Measurements from ENCODE around the gene TCAP. TPM values are rescaled to one million over a fixed set of nuclear protein-coding genes. Genes with fewer than 3 reads are reported as not detected.

TCAP gene
- total RNA-seq, 2 donors from 2014 or later = 0.49 to 1.2 TPM

GRCh38 chr17:39648616-39649366, 16.4 kb upstream of the TCAP start:
- no peak for TF ChIP-seq CTCF (IDR thresholded peaks at IDR 0.05)
- Histone ChIP-seq H3K4me3 (no peak overlapping the region), H3K9ac (ENCODE audit: low read depth in 2 of 2, low read length in 2 of 2) (no peak overlapping the region), H3K4me1 (peaks cover 30% of the 10 kb centered on the region), H3K36me3 (no peaks in the 10 kb centered on the region), H3K27me3 (no peaks in the 10 kb centered on the region), H3K27ac (no peak overlapping the region), H3K9me3 (no peaks in the 10 kb centered on the region)
- intact Hi-C loops (cut with DNase I) = no loop called here
- no peak for DNase-seq

- H3K4me3 ChIP-seq = no peak overlapping the region
- H3K27ac ChIP-seq = no peak overlapping the region
- H3K4me1 ChIP-seq = peaks cover 30% of the 10 kb centered on the region
- H3K9ac ChIP-seq (ENCODE audit: low read depth in 2 of 2, low read length in 2 of 2) = no peak overlapping the region
- TF ChIP-seq CTCF (IDR thresholded peaks at IDR 0.05) = no peak
- no peaks in the 10 kb centered on the region for H3K36me3 ChIP-seq
- DNase-seq = no peak
- H3K27me3 ChIP-seq = no peaks in the 10 kb centered on the region
- intact Hi-C loops (cut with DNase I) = no loop called here
- no peaks in the 10 kb centered on the region for H3K9me3 ChIP-seq
Measured at GRCh38 chr17:39650121-39650579, 15.0 kb upstream of the TCAP start.

- intact Hi-C loops (cut with DNase I) = no loop called here
- Histone ChIP-seq H3K9ac (ENCODE audit: low read depth in 2 of 2, low read length in 2 of 2) (peak overlapping the region; percentile 12 to 84), H3K27me3 (no peaks in the 10 kb centered on the region), H3K27ac (peak overlapping the region; percentile 57), H3K9me3 (no peaks in the 10 kb centered on the region), H3K4me3 (no peak overlapping the region), H3K36me3 (no peaks in the 10 kb centered on the region), H3K4me1 (peaks cover 30% of the 10 kb centered on the region)
- no peak for DNase-seq
- no peak for TF ChIP-seq CTCF (IDR thresholded peaks at IDR 0.05)
Measured at GRCh38 chr17:39651923-39652586, 13.1 kb upstream of the TCAP start.

GRCh38 chr17:39652587-39653315, 12.4 kb upstream of the TCAP start:
- H3K36me3 ChIP-seq = no peaks in the 10 kb centered on the region
- peak overlapping the region; percentile 57 for H3K27ac ChIP-seq
- H3K4me3 ChIP-seq = no peak overlapping the region
- H3K9me3 ChIP-seq = no peaks in the 10 kb centered on the region
- TF ChIP-seq CTCF (IDR thresholded peaks at IDR 0.05) = no peak
- no peak for DNase-seq
- H3K9ac ChIP-seq (ENCODE audit: low read depth in 2 of 2, low read length in 2 of 2) = peak overlapping the region; percentile 53 to 84
- intact Hi-C loops (cut with DNase I) = no loop called here
- peaks cover 30% of the 10 kb centered on the region for H3K4me1 ChIP-seq
- H3K27me3 ChIP-seq = no peaks in the 10 kb centered on the region

GRCh38 chr17:39653316-39653661, 11.9 kb upstream of the TCAP start:
- DNase-seq = no peak
- intact Hi-C loops (cut with DNase I) = no loop called here
- peak overlapping the region; percentile 31 to 84 for H3K9ac ChIP-seq (ENCODE audit: low read depth in 2 of 2, low read length in 2 of 2)
- H3K27ac ChIP-seq = no peak overlapping the region
- no peaks in the 10 kb centered on the region for H3K27me3 ChIP-seq
- H3K4me3 ChIP-seq = no peak overlapping the region
- no peak for TF ChIP-seq CTCF (IDR thresholded peaks at IDR 0.05)
- H3K9me3 ChIP-seq = no peaks in the 10 kb centered on the region
- no peaks in the 10 kb centered on the region for H3K36me3 ChIP-seq
- H3K4me1 ChIP-seq = peaks cover 30% of the 10 kb centered on the region
